ENCODE data around the gene CBX3. TPM values are rescaled to one million over a fixed set of nuclear protein-coding genes. Genes with fewer than 3 reads are reported as not detected.
"Not testable (repeated sequence)": the region's sequence is repeated elsewhere in the genome, so short reads cannot be mapped to it uniquely, and the experiment has no call there.

Gene CBX3
- total RNA-seq, 2 donors from 2014 or later, result 213 to 219 TPM

- Histone ChIP-seq H3K27me3 (ENCODE audit: control insufficient read depth, insufficient read depth, low read length, poor library complexity, severe bottlenecking) (no peaks in the 10 kb centered on the region), H3K27ac (ENCODE audit: low read depth, low read length) (no peak overlapping the region), H3K9me3 (ENCODE audit: control insufficient read depth, low read length) (no peaks in the 10 kb centered on the region), H3K4me3 (ENCODE audit: low read length) (no peak overlapping the region), H3K4me1 (ENCODE audit: control insufficient read depth, insufficient read depth, low read length) (no peaks in the 10 kb centered on the region), H3K9ac (ENCODE audit: extremely low read depth, low read length, poor library complexity, severe bottlenecking) (no peak overlapping the region), H3K36me3 (ENCODE audit: control insufficient read depth, insufficient read depth, low read length) (peaks cover 14% of the 10 kb centered on the region)
- Mint-ChIP-seq H3K27ac (peak overlapping the region; percentile 44), H3K36me3 (ENCODE audit: low read depth) (peaks cover 36% of the 10 kb centered on the region), H3K4me3 (no peak overlapping the region), H3K9me3 (peaks cover 5% of the 10 kb centered on the region), H3K4me1 (peaks cover 14% of the 10 kb centered on the region), H3K27me3 (ENCODE audit: insufficient read depth) (no peaks in the 10 kb centered on the region)
- DNase-seq, result no peak
- WGBS, 2 experiments (ENCODE audit: insufficient coverage in 1 of 2, insufficient read length in 1 of 2), result 90 to 96% methylated on average over 4 to 8 of the region's 8 CpGs
- no peak for TF ChIP-seq CTCF (conservative IDR thresholded peaks at IDR 0.05)
Observed at GRCh38 chr7:26182706-26183105, 18.8 kb upstream of the CBX3 start.

- no peak overlapping the region for H3K4me3 Mint-ChIP-seq
- H3K4me1 Mint-ChIP-seq, result peaks cover 14% of the 10 kb centered on the region
- Histone ChIP-seq H3K4me3 (ENCODE audit: low read length) (no peak overlapping the region), H3K4me1 (ENCODE audit: control insufficient read depth, insufficient read depth, low read length) (no peaks in the 10 kb centered on the region), H3K36me3 (ENCODE audit: control insufficient read depth, insufficient read depth, low read length) (peaks cover 24% of the 10 kb centered on the region), H3K9ac (ENCODE audit: extremely low read depth, low read length, poor library complexity, severe bottlenecking) (no peak overlapping the region), H3K9me3 (ENCODE audit: control insufficient read depth, low read length) (no peaks in the 10 kb centered on the region), H3K27ac (ENCODE audit: low read depth, low read length) (no peak overlapping the region), H3K27me3 (ENCODE audit: control insufficient read depth, insufficient read depth, low read length, poor library complexity, severe bottlenecking) (no peaks in the 10 kb centered on the region)
- H3K36me3 Mint-ChIP-seq (ENCODE audit: low read depth), result peaks cover 29% of the 10 kb centered on the region
- no peak for TF ChIP-seq CTCF (conservative IDR thresholded peaks at IDR 0.05)
- H3K27me3 Mint-ChIP-seq (ENCODE audit: insufficient read depth), result no peaks in the 10 kb centered on the region
- 94 to 97% methylated on average over 4 of the region's 4 CpGs for WGBS, 2 experiments (ENCODE audit: insufficient coverage in 1 of 2, insufficient read length in 1 of 2)
- peak overlapping the region; percentile 44 for H3K27ac Mint-ChIP-seq
- H3K9me3 Mint-ChIP-seq, result no peaks in the 10 kb centered on the region
- no peak for DNase-seq
Observed at GRCh38 chr7:26183545-26184280, 17.8 kb upstream of the CBX3 start.

- peaks cover 32% of the 10 kb centered on the region for H3K36me3 ChIP-seq (ENCODE audit: control insufficient read depth, insufficient read depth, low read length)
- not testable (repeated sequence) for H3K9me3 Mint-ChIP-seq; H3K27ac ChIP-seq (ENCODE audit: low read depth, low read length); H3K27me3 Mint-ChIP-seq (ENCODE audit: insufficient read depth); H3K4me1 ChIP-seq (ENCODE audit: control insufficient read depth, insufficient read depth, low read length); H3K9ac ChIP-seq (ENCODE audit: extremely low read depth, low read length, poor library complexity, severe bottlenecking); H3K4me3 Mint-ChIP-seq; H3K9me3 ChIP-seq (ENCODE audit: control insufficient read depth, low read length); H3K27me3 ChIP-seq (ENCODE audit: control insufficient read depth, insufficient read depth, low read length, poor library complexity, severe bottlenecking); DNase-seq; H3K4me3 ChIP-seq (ENCODE audit: low read length)
- peak overlapping the region; percentile 44 for H3K27ac Mint-ChIP-seq
- 78 to 89% methylated on average over 2 to 4 of the region's 4 CpGs for WGBS, 2 experiments (ENCODE audit: insufficient coverage in 1 of 2, insufficient read length in 1 of 2)
- H3K36me3 Mint-ChIP-seq (ENCODE audit: low read depth), result peaks cover 29% of the 10 kb centered on the region
- H3K4me1 Mint-ChIP-seq, result peaks cover 14% of the 10 kb centered on the region
Observed at GRCh38 chr7:26184281-26185101, 17.1 kb upstream of the CBX3 start.

Measured in endodermal cell (in vitro differentiated cells).